Measurements from ENCODE around the gene PTPRJ. TPM values are rescaled to one million over a fixed set of nuclear protein-coding genes. Genes with fewer than 3 reads are reported as not detected.

Gene PTPRJ
- total and polyA plus RNA-seq, 7 donors = 0.32 to 12.4 (median 4.1) TPM

DNA sequence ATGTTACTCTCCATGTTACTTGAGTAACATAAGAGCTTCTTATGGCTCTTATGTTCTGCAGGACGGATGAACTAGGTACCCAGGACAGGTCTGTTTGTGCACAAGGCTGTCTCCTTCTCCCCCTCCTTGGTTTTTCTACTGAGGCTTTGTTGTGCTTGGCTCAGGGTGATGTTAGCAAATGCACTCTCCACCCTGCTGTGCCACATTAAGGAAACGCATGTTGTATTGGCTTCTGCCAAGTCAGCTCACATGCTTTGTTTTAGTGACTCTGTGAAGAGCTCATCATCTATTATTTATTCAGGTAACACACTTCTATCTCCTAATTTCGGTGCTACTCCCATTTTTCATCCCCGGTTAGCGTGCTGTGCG is 108.3 kb downstream of the PTPRJ start:
- DNase-seq (no peak), ATAC-seq (peak; percentile 17 to 45 (median 32))
- H3K27me3 ChIP-seq (ENCODE audit: insufficient read depth in 3 of 3, low read length in 2 of 3) = no peaks in the 10 kb centered on the region
- H3K4me1 ChIP-seq = no peaks in the 10 kb centered on the region
- WGBS, 3 donors = 66 to 72% (median 68%) methylated on average over 6 of the region's 6 CpGs
- H3K36me3 ChIP-seq (ENCODE audit: insufficient read depth in 1 of 2, low read depth in 1 of 2) = no peaks in the 10 kb centered on the region
- H3K4me3 ChIP-seq = no peak overlapping the region
- no peak overlapping the region for H3K27ac ChIP-seq
- H3K9me3 ChIP-seq = no peaks in the 10 kb centered on the region
- intact Hi-C loops (cut with DNase I) = loop anchor here (5.0 to 10.0 kb wide), 2 partner anchors 54 to 106 kb away; partner anchors contain the start of gene PTPRJ (in 1 of the 2)
- TF ChIP-seq, protein P1, sequence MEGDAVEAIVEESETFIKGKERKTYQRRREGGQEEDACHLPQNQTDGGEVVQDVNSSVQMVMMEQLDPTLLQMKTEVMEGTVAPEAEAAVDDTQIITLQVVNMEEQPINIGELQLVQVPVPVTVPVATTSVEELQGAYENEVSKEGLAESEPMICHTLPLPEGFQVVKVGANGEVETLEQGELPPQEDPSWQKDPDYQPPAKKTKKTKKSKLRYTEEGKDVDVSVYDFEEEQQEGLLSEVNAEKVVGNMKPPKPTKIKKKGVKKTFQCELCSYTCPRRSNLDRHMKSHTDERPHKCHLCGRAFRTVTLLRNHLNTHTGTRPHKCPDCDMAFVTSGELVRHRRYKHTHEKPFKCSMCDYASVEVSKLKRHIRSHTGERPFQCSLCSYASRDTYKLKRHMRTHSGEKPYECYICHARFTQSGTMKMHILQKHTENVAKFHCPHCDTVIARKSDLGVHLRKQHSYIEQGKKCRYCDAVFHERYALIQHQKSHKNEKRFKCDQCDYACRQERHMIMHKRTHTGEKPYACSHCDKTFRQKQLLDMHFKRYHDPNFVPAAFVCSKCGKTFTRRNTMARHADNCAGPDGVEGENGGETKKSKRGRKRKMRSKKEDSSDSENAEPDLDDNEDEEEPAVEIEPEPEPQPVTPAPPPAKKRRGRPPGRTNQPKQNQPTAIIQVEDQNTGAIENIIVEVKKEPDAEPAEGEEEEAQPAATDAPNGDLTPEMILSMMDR (IDR thresholded peaks at IDR 0.05) = no peak

- no peaks in the 10 kb centered on the region for H3K9me3 ChIP-seq
- no peak for DNase-seq
- peaks cover 10% of the 10 kb centered on the region for H3K4me1 ChIP-seq
- no peaks in the 10 kb centered on the region for H3K27me3 ChIP-seq (ENCODE audit: insufficient read depth in 3 of 3, low read length in 2 of 3)
- no peaks in the 10 kb centered on the region for H3K36me3 ChIP-seq (ENCODE audit: insufficient read depth in 1 of 2, low read depth in 1 of 2)
- WGBS, 3 donors = 82 to 87% (median 86%) methylated on average over 8 of the region's 8 CpGs
- no peak for ATAC-seq
- intact Hi-C loops (cut with DNase I) = no loop called here
- TF ChIP-seq, protein P1 (IDR thresholded peaks at IDR 0.05) = no peak
- no peak overlapping the region for H3K27ac ChIP-seq
- H3K4me3 ChIP-seq = no peak overlapping the region
Measured at GRCh38 chr11:48090174-48090573, 109.8 kb downstream of the PTPRJ start.

DNA sequence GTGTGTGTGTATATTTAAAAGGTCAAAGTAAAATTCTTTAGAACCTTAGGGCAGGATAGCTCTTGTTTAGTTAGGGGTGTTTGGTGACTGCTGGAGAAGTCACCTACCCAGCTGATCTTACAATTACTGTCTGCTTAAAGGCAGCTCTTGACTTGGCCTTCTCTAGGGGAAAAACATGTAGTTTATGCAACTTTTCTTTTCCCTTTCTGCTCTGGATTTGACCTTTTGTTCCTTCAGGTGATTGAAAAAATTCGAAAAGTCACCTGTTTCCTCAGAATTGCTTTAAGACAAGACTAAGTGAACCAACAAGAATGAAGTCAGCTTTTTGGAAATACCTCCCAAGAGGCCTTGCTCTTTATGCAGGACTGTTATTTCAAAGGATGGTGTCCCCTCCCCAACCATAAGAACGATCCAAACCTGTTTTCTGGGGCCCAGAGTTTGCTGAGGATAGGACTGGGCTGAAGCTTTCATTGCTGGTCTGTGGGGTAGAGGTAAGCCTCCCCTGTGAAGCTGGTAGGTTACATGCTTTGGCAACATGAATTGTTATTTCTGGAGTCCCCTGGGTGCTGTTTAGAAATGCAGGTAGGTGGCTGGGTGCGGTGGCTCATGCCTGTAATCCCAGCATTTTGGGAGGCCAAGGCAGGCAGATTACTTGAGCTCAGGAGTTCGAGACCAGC is 111.2 kb downstream of the PTPRJ start:
- 82 to 92% (median 87%) methylated on average over 4 of the region's 4 CpGs for WGBS, 3 donors
- TF ChIP-seq, protein P1 (IDR thresholded peaks at IDR 0.05) = no peak
- no peak overlapping the region for H3K4me3 ChIP-seq
- peaks cover 10% of the 10 kb centered on the region for H3K4me1 ChIP-seq
- H3K27me3 ChIP-seq (ENCODE audit: insufficient read depth in 3 of 3, low read length in 2 of 3) = no peaks in the 10 kb centered on the region
- no peaks in the 10 kb centered on the region for H3K9me3 ChIP-seq
- no peak overlapping the region for H3K27ac ChIP-seq
- DNase-seq (no peak), ATAC-seq (no peak)
- intact Hi-C loops (cut with DNase I) = no loop called here
- no peaks in the 10 kb centered on the region for H3K36me3 ChIP-seq (ENCODE audit: insufficient read depth in 1 of 2, low read depth in 1 of 2)

- H3K36me3 ChIP-seq (ENCODE audit: insufficient read depth in 1 of 2, low read depth in 1 of 2) = no peaks in the 10 kb centered on the region
- ATAC-seq (no peak), DNase-seq (no peak)
- H3K27me3 ChIP-seq (ENCODE audit: insufficient read depth in 3 of 3, low read length in 2 of 3) = no peaks in the 10 kb centered on the region
- TF ChIP-seq, protein P1 (IDR thresholded peaks at IDR 0.05) = no peak
- peaks cover 10% of the 10 kb centered on the region for H3K4me1 ChIP-seq
- no peak overlapping the region for H3K4me3 ChIP-seq
- 73 to 78% (median 78%) methylated on average over 4 of the region's 4 CpGs for WGBS, 3 donors
- no peaks in the 10 kb centered on the region for H3K9me3 ChIP-seq
- no peak overlapping the region for H3K27ac ChIP-seq
- intact Hi-C loops (cut with DNase I) = no loop called here
Measured at GRCh38 chr11:48093323-48093722, 113.0 kb downstream of the PTPRJ start.
